Stimulated activated CD4-positive, alpha-beta T cell treated with anti-CD3 and anti-CD28 coated beads, Interleukin-15, amount 100 ng/mL, for 24 hours (primary cell): Measurements from ENCODE around the gene DNAH14.
"Not testable (repeated sequence)": the region's sequence is repeated elsewhere in the genome, so short reads cannot be mapped to it uniquely, and the experiment has no call there.

Experiments used
- DNase-seq: peaks from one replicate; pipeline ENCODE4 v3.0.0-alpha.2; 2020

DNAH14 gene

DNA sequence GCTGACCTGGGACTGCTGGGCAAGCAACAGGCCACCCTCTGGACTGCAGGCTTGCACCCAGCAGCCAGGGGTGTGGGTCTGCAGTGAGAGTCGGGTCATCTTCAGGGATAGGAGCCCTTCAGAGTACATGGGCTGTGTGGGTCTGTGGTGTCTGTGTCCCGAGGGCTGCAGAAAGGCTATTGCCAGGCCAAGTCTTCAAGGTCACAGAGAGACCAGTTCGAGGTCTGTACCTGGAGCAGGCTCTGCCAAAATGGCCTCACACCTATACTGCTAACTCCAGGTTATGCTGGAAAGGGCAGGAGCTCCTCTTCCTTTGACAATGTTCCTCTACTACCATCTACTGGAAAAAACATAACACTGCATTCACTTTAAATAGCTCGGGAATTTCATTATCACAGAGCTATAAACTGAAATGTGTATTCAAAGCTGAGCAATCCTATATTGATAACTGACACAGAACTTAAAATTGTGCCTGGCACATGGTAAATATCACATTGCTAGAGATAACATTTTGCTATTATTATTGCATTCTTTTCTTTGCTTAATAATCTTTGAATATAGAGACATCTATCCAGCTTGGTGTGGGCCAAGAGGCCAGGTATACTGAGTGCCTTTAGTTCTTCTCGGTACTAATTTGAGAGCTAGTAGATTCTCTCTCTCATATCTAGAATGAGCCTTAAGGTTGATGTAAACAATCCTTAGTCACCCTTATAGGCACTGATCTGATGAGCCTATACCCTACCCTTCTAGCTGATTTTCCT is 6.9 kb upstream of the DNAH14 start:
- no peak for DNase-seq

DNA sequence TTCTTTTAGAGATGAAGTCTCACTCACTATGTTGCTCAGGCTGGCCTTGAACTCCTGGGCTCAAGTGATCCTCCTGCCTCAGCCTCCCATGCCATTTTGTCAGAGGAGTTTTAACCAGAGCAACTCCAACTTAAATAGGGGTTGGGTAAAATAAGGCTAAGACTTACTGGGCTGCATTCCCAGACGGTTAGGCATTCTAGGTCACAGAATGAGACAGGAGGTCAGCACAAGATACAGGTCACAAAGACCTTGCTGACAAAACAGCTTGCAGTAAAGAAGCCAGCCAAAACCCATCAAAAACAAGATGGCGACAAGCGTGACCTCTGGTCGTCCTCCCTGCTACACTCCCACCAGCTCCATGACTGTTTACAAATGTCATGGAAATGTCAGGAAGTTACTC is 5.7 kb upstream of the DNAH14 start:
- DNase-seq = no peak

DNA sequence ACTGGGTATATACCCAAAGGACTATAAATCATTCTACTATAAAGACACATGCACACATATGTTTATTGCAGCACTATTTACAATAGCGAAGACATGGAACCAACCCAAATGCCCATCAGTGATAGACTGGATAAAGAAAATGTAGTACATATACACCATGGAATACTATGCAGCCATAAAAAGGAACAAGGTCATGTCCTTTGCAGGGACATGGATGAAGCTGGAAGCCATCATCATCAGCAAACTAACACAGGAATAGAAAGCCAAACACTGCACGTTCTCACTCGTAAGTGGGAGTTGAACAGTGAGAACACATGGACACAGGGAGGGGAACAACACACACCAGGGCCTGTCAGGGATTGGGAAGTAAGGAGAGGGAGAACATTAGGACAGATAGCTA is 1.8 kb upstream of the DNAH14 start:
- DNase-seq = not testable (repeated sequence)

DNA sequence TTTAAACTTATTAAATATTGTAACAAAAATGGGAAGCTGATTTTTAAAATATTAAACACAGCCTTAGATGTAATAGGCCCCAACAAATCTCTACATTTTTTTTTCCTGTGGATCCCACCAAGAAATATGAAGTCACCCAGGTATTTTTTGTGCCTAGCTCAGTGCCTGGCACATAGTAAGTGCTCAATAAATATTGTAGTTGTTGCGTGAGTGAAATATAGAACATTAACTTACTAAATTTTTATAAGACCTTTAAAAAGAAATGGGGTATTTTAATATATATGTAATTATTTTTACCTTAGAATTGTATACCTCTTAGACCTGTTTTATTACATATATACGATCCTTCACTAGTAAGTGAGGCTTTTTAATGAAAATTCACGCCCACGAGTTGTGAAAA is 569 bp upstream of the DNAH14 start:
- DNase-seq = no peak

DNA sequence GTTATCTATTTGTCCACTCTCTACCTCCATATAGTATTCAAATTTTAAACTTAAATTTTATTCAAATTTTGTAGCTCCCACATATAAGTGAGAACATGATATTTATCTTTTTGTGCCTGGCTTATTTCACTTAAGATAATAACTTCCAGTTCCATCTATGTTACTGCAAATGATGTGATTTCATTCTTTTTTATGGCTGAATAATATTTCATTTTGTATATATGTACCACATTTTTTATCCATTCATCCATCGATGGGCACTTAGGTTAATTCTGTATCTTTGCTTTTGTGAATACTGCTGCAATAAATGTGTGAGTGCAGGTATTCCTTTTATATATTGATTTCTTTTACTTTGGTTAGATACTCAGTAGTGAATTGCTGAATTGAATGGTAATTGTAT is 2.1 kb downstream of the DNAH14 start:
- DNase-seq = no peak

- no peak for DNase-seq
These were observed 3.3 kb downstream of the DNAH14 start for GRCh38 chr1:224932607-224933249.

DNA sequence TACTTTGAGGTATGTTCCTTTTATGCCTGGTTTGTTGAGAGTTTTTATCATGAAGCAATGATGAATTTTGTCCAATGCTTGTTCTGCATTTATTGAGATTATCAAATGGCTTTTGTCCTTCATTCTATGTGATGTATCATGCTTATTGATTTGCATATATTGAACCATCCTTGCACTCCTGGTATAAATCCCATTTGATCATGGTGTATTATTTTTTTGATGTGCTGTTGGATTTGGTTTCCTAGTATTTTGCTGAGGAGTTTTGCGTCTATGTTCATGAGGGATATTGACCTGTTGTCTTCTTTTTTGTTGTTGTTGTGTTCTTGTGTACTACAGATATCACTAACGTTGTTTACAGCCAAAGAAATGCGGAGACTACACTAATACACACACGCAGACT is 4.1 kb downstream of the DNAH14 start:
- no peak for DNase-seq

- DNase-seq = no peak
These were observed 9.2 kb downstream of the DNAH14 start for GRCh38 chr1:224938652-224939051.

GRCh38 chr1:224939844-224940425 is 10.5 kb downstream of the DNAH14 start:
- DNase-seq = no peak

- not testable (repeated sequence) for DNase-seq
These were observed 11.3 kb downstream of the DNAH14 start for GRCh38 chr1:224940735-224941134.

- not testable (repeated sequence) for DNase-seq
These were observed 16.3 kb downstream of the DNAH14 start for GRCh38 chr1:224945651-224946348.

DNA sequence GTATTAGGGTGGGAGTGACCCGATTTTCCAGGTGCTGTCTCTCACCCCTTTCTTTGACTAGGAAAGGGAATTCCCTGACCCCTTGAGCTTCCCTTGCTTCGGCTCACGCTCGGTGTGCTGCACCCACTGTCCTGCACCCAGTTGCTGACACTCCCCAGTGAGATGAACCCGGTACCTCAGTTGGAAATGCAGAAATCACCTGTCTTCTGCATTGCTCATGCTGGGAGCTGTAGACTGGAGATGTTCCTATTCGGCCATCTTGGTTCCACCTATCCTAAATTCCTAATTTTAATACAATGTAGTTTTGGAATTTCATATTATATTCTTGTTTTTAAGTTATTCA is 16.8 kb downstream of the DNAH14 start:
- DNase-seq = not testable (repeated sequence)

GRCh38 chr1:224957696-224958095 is 28.2 kb downstream of the DNAH14 start:
- DNase-seq = no peak

DNA sequence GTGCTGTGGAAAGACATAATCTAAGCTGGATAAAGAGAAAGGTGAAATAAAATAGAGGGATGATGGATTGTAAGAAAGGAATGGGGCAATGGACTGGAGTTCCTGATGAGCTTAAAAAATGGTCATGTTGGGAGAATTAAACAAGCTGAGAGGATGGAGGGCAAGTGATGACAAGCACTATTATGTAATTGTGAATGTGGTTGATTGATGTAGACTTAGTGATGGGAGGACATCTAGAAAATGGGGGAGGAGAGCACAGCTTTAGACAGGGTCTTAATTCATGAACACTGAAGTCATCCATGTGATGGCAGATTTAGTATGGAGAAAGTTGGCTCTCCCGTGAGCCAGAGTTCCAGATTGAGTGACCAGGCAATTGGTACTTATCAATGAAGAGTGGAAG is 29.0 kb downstream of the DNAH14 start:
- DNase-seq = no peak

DNA sequence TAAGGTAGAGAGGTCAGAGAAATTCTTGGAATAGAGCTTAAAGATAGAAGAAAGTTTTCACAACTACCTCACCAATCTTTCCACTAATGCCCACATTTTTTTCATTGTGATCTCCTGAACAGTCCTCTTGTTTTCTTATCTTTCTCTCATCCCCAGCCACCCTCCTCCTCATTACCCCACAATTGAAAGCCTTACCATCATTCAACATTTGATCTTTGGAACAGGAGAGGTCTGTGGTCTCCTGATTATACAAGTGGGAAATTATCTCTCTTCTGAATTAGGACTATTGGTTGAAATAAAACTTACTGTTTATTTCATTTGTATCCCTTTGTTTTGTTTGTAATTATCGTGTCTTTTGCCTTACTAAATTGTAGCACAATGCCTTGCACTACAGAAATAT is 29.6 kb downstream of the DNAH14 start:
- DNase-seq = no peak

- no peak for DNase-seq
These were observed 30.2 kb downstream of the DNAH14 start for GRCh38 chr1:224959656-224960055.

GRCh38 chr1:224980181-224980580 is 50.7 kb downstream of the DNAH14 start:
- no peak for DNase-seq

- not testable (repeated sequence) for DNase-seq
These were observed 52.5 kb downstream of the DNAH14 start for GRCh38 chr1:224981922-224982354.

DNA sequence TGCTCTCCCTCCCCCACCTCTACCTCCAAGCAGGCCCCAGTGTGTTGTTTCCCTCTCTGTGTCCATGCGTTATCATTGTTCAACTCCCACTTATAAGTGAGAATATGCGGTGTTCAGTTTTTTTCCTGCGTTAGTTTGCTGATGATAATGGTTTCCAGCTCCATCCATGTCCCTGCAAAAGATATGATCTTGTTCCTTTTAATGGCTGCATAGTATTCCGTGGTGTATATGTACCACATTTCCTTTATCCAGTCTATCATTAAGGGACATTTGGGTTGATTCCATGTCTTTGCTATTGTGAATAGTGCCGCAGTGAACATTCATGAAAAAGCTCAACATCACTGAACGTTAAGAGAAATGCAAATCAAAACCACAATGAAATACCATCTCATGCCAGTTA is 58.6 kb downstream of the DNAH14 start:
- DNase-seq = no peak

GRCh38 chr1:224989615-224990014 is 60.1 kb downstream of the DNAH14 start:
- DNase-seq = no peak

DNA sequence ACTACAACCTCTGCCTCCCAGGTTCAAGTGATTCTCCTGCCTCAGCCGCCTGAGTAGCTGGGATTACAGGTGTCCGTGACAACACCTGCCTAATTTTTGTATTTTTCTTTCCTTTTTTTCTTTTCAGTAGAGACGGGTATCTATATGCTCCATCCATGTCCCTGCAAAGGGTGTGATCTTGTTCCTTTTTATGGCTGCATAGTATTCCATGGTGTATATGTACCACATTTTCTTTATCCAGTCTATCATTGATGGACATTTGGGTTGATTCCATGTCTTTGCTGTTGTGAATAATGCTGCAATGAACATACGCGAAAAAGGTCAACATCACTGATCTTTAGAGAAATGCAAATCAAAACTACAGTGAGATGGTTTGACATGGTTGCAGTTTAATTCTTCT is 62.1 kb downstream of the DNAH14 start:
- not testable (repeated sequence) for DNase-seq

DNA sequence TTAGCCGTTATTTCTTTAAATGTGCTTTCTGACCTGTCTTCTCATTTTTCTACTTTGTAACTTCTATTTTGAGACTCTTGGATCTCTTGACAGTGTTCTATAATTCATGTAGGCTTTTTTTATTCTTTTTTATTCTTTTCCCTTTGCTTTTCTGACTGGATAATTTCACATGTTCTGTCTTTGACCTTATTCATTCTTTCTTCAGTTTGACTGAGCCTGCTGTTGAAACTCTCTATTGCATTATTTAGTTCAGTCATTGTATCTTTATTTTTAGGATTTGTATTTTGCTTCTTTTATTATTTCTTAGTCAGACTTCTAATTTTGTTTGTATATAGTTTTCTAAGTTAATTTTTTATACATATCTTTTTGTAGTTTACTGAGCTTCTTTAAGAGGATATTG is 66.1 kb downstream of the DNAH14 start:
- DNase-seq = no peak

GRCh38 chr1:224996266-224996665 is 66.8 kb downstream of the DNAH14 start:
- no peak for DNase-seq

- DNase-seq = no peak
These were observed 68.7 kb downstream of the DNAH14 start for GRCh38 chr1:224998185-224998584.
